Endothelial cell of umbilical vein (primary cell): ENCODE measurements around the gene POU6F2. TPM values are rescaled to one million over a fixed set of nuclear protein-coding genes. Genes with fewer than 3 reads are reported as not detected.

Source experiments
- BruUV-seq: library from RNA; stranded (reverse); fragments of 400-500 nt; replicated peaks from 2 replicates; lab custom pipeline; 2021; lab: Mats Ljungman, UMichigan
- CTCF ChIA-PET: fragments of 300-600, 350-600 bp; sonication (Branson Sonifier 250); formaldehyde crosslinking; loops from one replicate; lab custom pipeline; 2021; ENCODE audit warnings: antibody characterized with exemption, inconsistent platforms; lab: Charles Lee
- POLR2A ChIA-PET: fragments of 300-600, 350-600 bp; sonication (Branson Sonifier 250); formaldehyde crosslinking; loops from one replicate; lab custom pipeline; 2021; ENCODE audit warnings: antibody characterized with exemption, inconsistent platforms; lab: Charles Lee
- DNase-seq: peaks from one replicate; pipeline ENCODE4 v3.0.0-alpha.2; 2011; ENCODE audit warnings: low read depth, low spot score
- FAIRE-seq: peaks from 2 replicates; lab custom pipeline; 2011; peaks lifted over from hg19 to GRCh38; lab: Jason Lieb, UNC
- H2AFZ ChIP-seq: 2 replicates; pipeline ENCODE4 v1.6.0; 2012; ENCODE audit warnings: low read depth, low read length, control low read depth, inconsistent platforms
- H3K27ac ChIP-seq: 2 replicates; pipeline ENCODE4 v1.5.1; 2011; ENCODE audit warnings: low read depth, mild to moderate bottlenecking, control low read depth, low read length, moderate library complexity; ENCODE audit not compliant: insufficient read depth
- H3K27me3 ChIP-seq, 2 experiments: 2 replicates each; pipeline versions ENCODE4 v1.6.0 to v1.6.1; 2011; ENCODE audit warnings: low read length in 2 of 2, mixed read lengths in 1 of 2; ENCODE audit not compliant: control insufficient read depth in 2 of 2, insufficient read depth in 2 of 2
- H3K36me3 ChIP-seq, 2 experiments: 2 replicates in 1 of 2; 3 replicates in 1 of 2; pipeline ENCODE4 v1.5.1; 2011; ENCODE audit warnings: low read length in 2 of 2, mild to moderate bottlenecking in 1 of 2, moderate library complexity in 1 of 2; ENCODE audit not compliant: control insufficient read depth in 2 of 2, insufficient read depth in 2 of 2; ENCODE audit errors: extremely low read depth in 1 of 2
- H3K4me1 ChIP-seq: 3 replicates; pipeline ENCODE4 v1.5.1; 2011; ENCODE audit warnings: mild to moderate bottlenecking, low read length; ENCODE audit not compliant: control insufficient read depth, insufficient read depth; ENCODE audit errors: extremely low read depth
- H3K4me2 ChIP-seq: 2 replicates; pipeline ENCODE4 v1.6.1; 2011; ENCODE audit warnings: low read length, control low read depth, mixed read lengths; ENCODE audit not compliant: insufficient read depth
- H3K4me3 ChIP-seq, 3 experiments: fragments of 200-600 bp in 1 of 3; sonication (generic), shearing (Covaris generic) in 1 of 3; replicated peaks in 1 of 3; 2 replicates each; pipeline ENCODE4 v1.5.1; 2011 to 2016; ENCODE audit warnings: control low read depth in 3 of 3, low read length in 3 of 3, mild to moderate bottlenecking in 2 of 3, inconsistent platforms in 1 of 3, low read depth in 1 of 3, moderate library complexity in 1 of 3; ENCODE audit not compliant: insufficient read depth in 1 of 3
- H3K79me2 ChIP-seq: 2 replicates; pipeline ENCODE4 v1.6.0; 2012; ENCODE audit warnings: low read length, inconsistent platforms; ENCODE audit not compliant: control insufficient read depth, insufficient read depth
- H3K9ac ChIP-seq: replicated peaks from 2 replicates; pipeline ENCODE3; 2011; ENCODE audit warnings: low read length, control low read depth; ENCODE audit not compliant: insufficient read depth; ENCODE audit errors: extremely low read depth
- H3K9me1 ChIP-seq: replicated peaks from 3 replicates; pipeline ENCODE4 v1.6.0; 2011; ENCODE audit warnings: mild to moderate bottlenecking, low read length; ENCODE audit not compliant: control insufficient read depth, insufficient read depth; ENCODE audit errors: extremely low read depth
- H3K9me3 ChIP-seq: replicated peaks from 2 replicates; pipeline ENCODE4 v1.5.1; 2012; ENCODE audit warnings: low read length, inconsistent platforms; ENCODE audit not compliant: control insufficient read depth, insufficient read depth
- H4K20me1 ChIP-seq: replicated peaks from 2 replicates; pipeline ENCODE3; 2011; ENCODE audit warnings: mild to moderate bottlenecking, low read length; ENCODE audit not compliant: control insufficient read depth, insufficient read depth; ENCODE audit errors: extremely low read depth
- EZH2 ChIP-seq: IDR thresholded peaks from 2 replicates; pipeline ENCODE4 v1.6.1; 2012; ENCODE audit warnings: borderline replicate concordance, low read depth, mild to moderate bottlenecking, moderate library complexity, low read length, inconsistent platforms; ENCODE audit not compliant: severe bottlenecking
- FOS ChIP-seq: IDR thresholded peaks from 2 replicates; pipeline ENCODE4 v1.6.1; 2011; ENCODE audit warnings: mild to moderate bottlenecking, low read length, moderate library complexity, borderline replicate concordance; ENCODE audit not compliant: insufficient read depth
- GATA2 ChIP-seq: IDR thresholded peaks from 2 replicates; pipeline ENCODE4 v1.7.0; 2011; ENCODE audit warnings: low read depth, mild to moderate bottlenecking, moderate library complexity, mixed read lengths, low read length; ENCODE audit not compliant: insufficient read length, insufficient read depth
- JUN ChIP-seq: IDR thresholded peaks from 2 replicates; pipeline ENCODE4 v1.6.1; 2011; ENCODE audit warnings: borderline replicate concordance, low read depth; ENCODE audit not compliant: insufficient read length, insufficient read depth
- MYC ChIP-seq: IDR thresholded peaks from one replicate; pipeline ENCODE4 v1.6.1; 2011; ENCODE audit warnings: mild to moderate bottlenecking, low read depth, low read length
- POLR2A ChIP-seq: IDR thresholded peaks from 2 replicates; pipeline ENCODE4 v1.6.1; 2012; ENCODE audit warnings: low read depth, mild to moderate bottlenecking, control low read depth, low read length
- POLR2AphosphoS5 ChIP-seq: IDR thresholded peaks from 2 replicates; pipeline ENCODE4 v1.6.1; 2012; ENCODE audit warnings: low read depth, mild to moderate bottlenecking, control low read depth, low read length, moderate library complexity; ENCODE audit not compliant: insufficient read depth
- dilution Hi-C: fragments of 300-500 bp; cut with MboI; formaldehyde crosslinking; loops from one replicate; pipeline ENCODE4 v1.15.0; 2019; ENCODE audit warnings: low sequenced_read_pairs; ENCODE audit not compliant: extremely low pct_ligation_motif_present
- intact Hi-C: fragments of 100-400 bp; cut with micrococcal nuclease; formaldehyde crosslinking; loops from one replicate; pipeline ENCODE4 v1.10.0; 2022
- polyA plus RNA-seq, 4 experiments: library from polyadenylated mRNA; depleted of rRNA in 3 of 4; stranded (reverse) in 3 of 4; unstranded in 1 of 4; fragments of >200 nt; gene quantifications; 2 replicates each; pipeline versions ENCODE4 v1.2.1 to v1.2.3, GENCODE V29; 2011 to 2012; ENCODE audit warnings: missing spikeins in 1 of 4
- total RNA-seq: library from RNA; stranded (reverse); gene quantifications from 2 replicates; pipeline ENCODE4 v1.2.3, GENCODE V29; 2021
- TF ChIP-seq, protein P1 (sequence below), 2 donors: IDR thresholded peaks; 1 replicate in 1 of 2; 2 replicates in 1 of 2; pipeline ENCODE4 v1.5.1; 2011; ENCODE audit warnings: low read length in 2 of 2, mild to moderate bottlenecking in 2 of 2, moderate library complexity in 2 of 2, control low read depth in 1 of 2, inconsistent platforms in 1 of 2, low read depth in 1 of 2; ENCODE audit not compliant: insufficient read depth in 1 of 2; ENCODE audit errors: extremely low read depth in 1 of 2

The POU6F2 gene
- total and polyA plus RNA-seq, 2 donors (not counting 3 experiments of a cell fraction or from before 2014, with no cell fraction given): 0.29 TPM; not detected in 1

DNA sequence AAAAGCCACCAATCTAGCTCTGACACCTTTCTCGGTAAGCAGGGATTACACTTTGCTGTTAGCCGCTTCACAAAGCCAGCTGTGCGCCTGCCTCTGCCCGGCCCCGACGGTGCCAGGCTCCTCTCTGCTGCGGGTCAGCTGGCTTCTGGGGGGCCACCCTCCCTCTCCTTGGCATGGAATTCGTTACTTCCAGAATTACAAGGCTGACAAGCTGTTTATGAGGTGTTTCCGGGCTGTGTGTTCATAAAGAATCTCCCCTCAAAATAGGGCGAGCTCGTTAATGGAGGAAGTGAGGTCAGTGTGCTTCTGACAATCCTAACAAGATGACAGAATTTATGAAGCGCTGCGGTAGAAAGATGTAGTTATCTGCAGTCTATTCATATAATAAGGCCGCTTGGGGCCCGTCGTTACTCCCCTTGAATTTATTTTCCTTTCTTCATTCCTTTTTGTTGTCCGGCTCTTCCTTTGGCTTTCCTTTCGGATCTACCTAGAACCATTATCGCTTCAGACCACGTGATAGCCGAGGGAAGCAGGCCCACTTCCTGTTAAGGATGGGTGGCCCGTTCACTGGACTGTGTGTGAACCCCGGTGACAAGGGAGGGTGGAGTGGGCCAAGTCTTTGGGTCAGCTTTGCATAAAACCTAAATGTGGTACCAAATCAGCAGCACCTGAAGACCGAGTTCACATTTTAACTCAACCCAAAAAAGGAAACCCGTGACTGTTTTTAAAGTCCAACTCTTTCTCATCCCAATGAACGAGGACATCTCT lies 315.5 kb downstream of the POU6F2 start:
- Histone ChIP-seq H2AFZ (no peak overlapping the region), H3K79me2 (no peaks in the 10 kb centered on the region), H3K27me3 (peaks cover 0 to 4% of the 10 kb centered on the region in 2 experiments), H4K20me1 (no peaks in the 10 kb centered on the region), H3K9ac (no peak overlapping the region), H3K4me1 (no peaks in the 10 kb centered on the region), H3K27ac (no peak overlapping the region), H3K4me2 (no peak overlapping the region), H3K36me3 (no peaks in the 10 kb centered on the region), H3K9me3 (no peaks in the 10 kb centered on the region), H3K4me3 (no peak overlapping the region), H3K9me1 (no peaks in the 10 kb centered on the region)
- intact Hi-C loops: no loop called here
- DNase-seq (no peak), FAIRE-seq (no peak)
- POLR2A ChIA-PET: no interaction called here
- TF ChIP-seq FOS: no peak
- TF ChIP-seq JUN: no peak
- TF ChIP-seq POLR2AphosphoS5: no peak
- no peak for TF ChIP-seq GATA2
- no peak for TF ChIP-seq EZH2
- TF ChIP-seq, protein P1, sequence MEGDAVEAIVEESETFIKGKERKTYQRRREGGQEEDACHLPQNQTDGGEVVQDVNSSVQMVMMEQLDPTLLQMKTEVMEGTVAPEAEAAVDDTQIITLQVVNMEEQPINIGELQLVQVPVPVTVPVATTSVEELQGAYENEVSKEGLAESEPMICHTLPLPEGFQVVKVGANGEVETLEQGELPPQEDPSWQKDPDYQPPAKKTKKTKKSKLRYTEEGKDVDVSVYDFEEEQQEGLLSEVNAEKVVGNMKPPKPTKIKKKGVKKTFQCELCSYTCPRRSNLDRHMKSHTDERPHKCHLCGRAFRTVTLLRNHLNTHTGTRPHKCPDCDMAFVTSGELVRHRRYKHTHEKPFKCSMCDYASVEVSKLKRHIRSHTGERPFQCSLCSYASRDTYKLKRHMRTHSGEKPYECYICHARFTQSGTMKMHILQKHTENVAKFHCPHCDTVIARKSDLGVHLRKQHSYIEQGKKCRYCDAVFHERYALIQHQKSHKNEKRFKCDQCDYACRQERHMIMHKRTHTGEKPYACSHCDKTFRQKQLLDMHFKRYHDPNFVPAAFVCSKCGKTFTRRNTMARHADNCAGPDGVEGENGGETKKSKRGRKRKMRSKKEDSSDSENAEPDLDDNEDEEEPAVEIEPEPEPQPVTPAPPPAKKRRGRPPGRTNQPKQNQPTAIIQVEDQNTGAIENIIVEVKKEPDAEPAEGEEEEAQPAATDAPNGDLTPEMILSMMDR (IDR thresholded peaks at IDR 0.05; ENCODE audit: extremely low read depth in 1 of 2, insufficient read depth in 1 of 2, low read depth in 1 of 2, low read length in 2 of 2): no peak
- TF ChIP-seq MYC: no peak
- no peak for TF ChIP-seq POLR2A
- BruUV-seq: no TSS peak
- dilution Hi-C loops: no loop called here
- CTCF ChIA-PET: no interaction called here
